PC-9 (cell line): ENCODE results near the gene ADGRV1. TPM values are rescaled to one million over a fixed set of nuclear protein-coding genes. Genes with fewer than 3 reads are reported as not detected.

Experiments
- BruUV-seq: library from RNA; stranded (reverse); fragments of 400-500 nt; replicated peaks from 2 replicates; lab custom pipeline; 2021; lab: Mats Ljungman, UMichigan
- CTCF ChIA-PET: fragments of 300-600 bp; sonication (Branson Sonifier 250); formaldehyde crosslinking; loops from one replicate; lab custom pipeline; 2022; ENCODE audit warnings: antibody characterized with exemption; lab: Charles Lee
- POLR2A ChIA-PET: fragments of 300-600 bp; sonication (Branson Sonifier 250); formaldehyde crosslinking; loops from one replicate; lab custom pipeline; 2022; ENCODE audit warnings: antibody characterized with exemption; ENCODE audit not compliant: unreplicated experiment; lab: Charles Lee
- DNase-seq, 2 experiments: peaks; one replicate each; pipeline versions ENCODE4 v3.0.0 to v3.0.0-alpha.2; 2015 to 2022; ENCODE audit warnings: mixed read lengths in 1 of 2
- H2AFZ ChIP-seq: fragments of 200-600 bp; sonication (generic); 2 replicates; pipeline ENCODE4 v1.8.1; 2017; ENCODE audit warnings: antibody characterized with exemption
- H3F3A ChIP-seq: fragments of 200-600 bp; sonication (generic); 2 replicates; pipeline ENCODE4 v1.8.1; 2017; ENCODE audit warnings: antibody characterized with exemption, mild to moderate bottlenecking, low read depth; ENCODE audit not compliant: insufficient read depth
- H3K27ac ChIP-seq: fragments of 200-600 bp; sonication (generic); 2 replicates; pipeline ENCODE4 v1.6.1; 2016; ENCODE audit warnings: mixed run types
- H3K27me3 ChIP-seq: fragments of 200-600 bp; sonication (generic); 2 replicates; pipeline ENCODE4 v1.6.1; 2016; ENCODE audit warnings: low read depth, mixed run types; ENCODE audit not compliant: insufficient read depth
- H3K36me3 ChIP-seq: fragments of 200-600 bp; sonication (generic); 2 replicates; pipeline ENCODE4 v1.6.1; 2016; ENCODE audit warnings: low read depth, mixed run types
- H3K4me1 ChIP-seq: fragments of 200-600 bp; sonication (generic); replicated peaks from 2 replicates; pipeline ENCODE4 v1.6.1; 2016; ENCODE audit warnings: mixed run types; ENCODE audit not compliant: insufficient read depth
- H3K4me2 ChIP-seq: fragments of 200-600 bp; sonication (generic); 2 replicates; pipeline ENCODE4 v1.6.1; 2017; ENCODE audit warnings: mixed run types
- H3K4me3 ChIP-seq: fragments of 200-600 bp; sonication (generic); 2 replicates; pipeline ENCODE4 v1.6.1; 2016; ENCODE audit warnings: mixed run types
- H3K79me2 ChIP-seq: fragments of 200-600 bp; sonication (generic); 2 replicates; pipeline ENCODE4 v1.6.1; 2017; ENCODE audit warnings: low read depth, mixed run types
- H3K9me2 ChIP-seq: fragments of 200-600 bp; sonication (generic); 2 replicates; pipeline ENCODE4 v1.8.1; 2017; ENCODE audit warnings: mild to moderate bottlenecking; ENCODE audit not compliant: insufficient read depth
- H3K9me3 ChIP-seq: fragments of 200-600 bp; sonication (generic); 2 replicates; pipeline ENCODE4 v1.8.1; 2016; ENCODE audit warnings: low read depth; ENCODE audit not compliant: insufficient read depth
- H4K20me1 ChIP-seq: fragments of 200-600 bp; sonication (generic); 2 replicates; pipeline ENCODE4 v1.8.1; 2017; ENCODE audit not compliant: insufficient read depth
- EZH2 ChIP-seq: fragments of 200-600 bp; sonication (generic); IDR thresholded peaks from 2 replicates; pipeline ENCODE4 v1.8.0; 2017; ENCODE audit warnings: antibody characterized with exemption, low read depth
- intact Hi-C: fragments of 100-400 bp; cut with micrococcal nuclease; formaldehyde crosslinking; loops from one replicate; pipeline ENCODE4 v1.10.0; 2022; ENCODE audit not compliant: unreplicated experiment
- total RNA-seq: library from RNA; stranded (reverse); gene quantifications from 2 replicates; pipeline ENCODE4 v1.2.3, GENCODE V29; 2021
- TF ChIP-seq, protein P1 (sequence below): fragments of 200-600 bp; sonication (generic); conservative IDR thresholded peaks from 2 replicates; pipeline ENCODE4 v1.6.1; 2017; ENCODE audit warnings: mixed run types, antibody characterized with exemption, mild to moderate bottlenecking, moderate library complexity

ADGRV1 gene
- total RNA-seq, 1 experiment from 2014 or later: 1.0 TPM

DNA sequence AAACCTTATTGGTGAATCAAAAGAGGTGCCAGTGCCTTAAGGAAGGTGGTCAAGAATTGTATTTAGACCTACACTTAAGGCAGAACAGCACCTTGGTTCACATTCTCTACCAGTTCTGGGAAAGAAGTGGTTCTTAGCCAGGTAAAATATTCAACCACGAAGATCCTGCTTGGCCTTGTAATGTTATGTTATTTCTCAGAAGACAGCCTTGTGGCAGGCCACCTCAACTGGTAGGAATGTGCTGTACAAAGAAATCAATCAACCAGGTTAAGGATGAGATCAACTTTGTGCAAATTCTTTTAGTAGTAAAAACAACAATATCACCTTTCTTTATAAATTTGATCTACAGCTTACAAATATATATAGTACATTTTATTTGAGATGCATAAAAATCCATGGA lies 577.7 kb downstream of the ADGRV1 start:
- Histone ChIP-seq H4K20me1 (no peaks in the 10 kb centered on the region), H3K9me3 (0 out of 2 replicates have a peak, but pooled peaks cover 3% of the 10 kb centered on the region), H2AFZ (no peak overlapping the region), H3K4me2 (peak overlapping the region; percentile 34), H3K36me3 (no peaks in the 10 kb centered on the region), H3F3A (peaks cover 17% of the 10 kb centered on the region), H3K27me3 (no peaks in the 10 kb centered on the region), H3K27ac (peak overlapping the region; percentile 52), H3K9me2 (no peaks in the 10 kb centered on the region), H3K4me3 (no peak overlapping the region), H3K4me1 (peaks cover 42% of the 10 kb centered on the region), H3K79me2 (no peaks in the 10 kb centered on the region)
- BruUV-seq: no TSS peak
- POLR2A ChIA-PET: no interaction called here
- CTCF ChIA-PET: interaction anchor here (0.9 kb wide), 1 partner anchor 16 kb away, joined by 5 read pairs; no protein-coding TSS in a partner anchor
- peak; percentile 38 to 79 for DNase-seq
- TF ChIP-seq, protein P1, sequence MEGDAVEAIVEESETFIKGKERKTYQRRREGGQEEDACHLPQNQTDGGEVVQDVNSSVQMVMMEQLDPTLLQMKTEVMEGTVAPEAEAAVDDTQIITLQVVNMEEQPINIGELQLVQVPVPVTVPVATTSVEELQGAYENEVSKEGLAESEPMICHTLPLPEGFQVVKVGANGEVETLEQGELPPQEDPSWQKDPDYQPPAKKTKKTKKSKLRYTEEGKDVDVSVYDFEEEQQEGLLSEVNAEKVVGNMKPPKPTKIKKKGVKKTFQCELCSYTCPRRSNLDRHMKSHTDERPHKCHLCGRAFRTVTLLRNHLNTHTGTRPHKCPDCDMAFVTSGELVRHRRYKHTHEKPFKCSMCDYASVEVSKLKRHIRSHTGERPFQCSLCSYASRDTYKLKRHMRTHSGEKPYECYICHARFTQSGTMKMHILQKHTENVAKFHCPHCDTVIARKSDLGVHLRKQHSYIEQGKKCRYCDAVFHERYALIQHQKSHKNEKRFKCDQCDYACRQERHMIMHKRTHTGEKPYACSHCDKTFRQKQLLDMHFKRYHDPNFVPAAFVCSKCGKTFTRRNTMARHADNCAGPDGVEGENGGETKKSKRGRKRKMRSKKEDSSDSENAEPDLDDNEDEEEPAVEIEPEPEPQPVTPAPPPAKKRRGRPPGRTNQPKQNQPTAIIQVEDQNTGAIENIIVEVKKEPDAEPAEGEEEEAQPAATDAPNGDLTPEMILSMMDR: no peak
- intact Hi-C loops: loop anchor here (5.0 kb wide), 1 partner anchor 176 kb away; no protein-coding TSS in a partner anchor

GRCh38 chr5:91137647-91138046 lies 579.0 kb downstream of the ADGRV1 start:
- H3K27ac ChIP-seq: no peak overlapping the region
- no peak for DNase-seq
- intact Hi-C loops: loop anchor here (5.0 kb wide), 1 partner anchor 175 kb away; no protein-coding TSS in a partner anchor
- no peaks in the 10 kb centered on the region for H3K79me2 ChIP-seq
- H3K4me1 ChIP-seq: peaks cover 42% of the 10 kb centered on the region
- no TSS peak for BruUV-seq
- no peak overlapping the region for H3K4me3 ChIP-seq
- no peak overlapping the region for H3K4me2 ChIP-seq
- H3F3A ChIP-seq: peaks cover 17% of the 10 kb centered on the region
- H2AFZ ChIP-seq: no peak overlapping the region
- H3K27me3 ChIP-seq: no peaks in the 10 kb centered on the region
- TF ChIP-seq EZH2: no peak
- TF ChIP-seq, protein P1: no peak
- ChIA-PET POLR2A (no interaction called here), CTCF (no interaction called here)
- no peaks in the 10 kb centered on the region for H3K9me2 ChIP-seq
- 0 out of 2 replicates have a peak, but pooled peaks cover 3% of the 10 kb centered on the region for H3K9me3 ChIP-seq
- H4K20me1 ChIP-seq: no peaks in the 10 kb centered on the region
- no peaks in the 10 kb centered on the region for H3K36me3 ChIP-seq

DNA sequence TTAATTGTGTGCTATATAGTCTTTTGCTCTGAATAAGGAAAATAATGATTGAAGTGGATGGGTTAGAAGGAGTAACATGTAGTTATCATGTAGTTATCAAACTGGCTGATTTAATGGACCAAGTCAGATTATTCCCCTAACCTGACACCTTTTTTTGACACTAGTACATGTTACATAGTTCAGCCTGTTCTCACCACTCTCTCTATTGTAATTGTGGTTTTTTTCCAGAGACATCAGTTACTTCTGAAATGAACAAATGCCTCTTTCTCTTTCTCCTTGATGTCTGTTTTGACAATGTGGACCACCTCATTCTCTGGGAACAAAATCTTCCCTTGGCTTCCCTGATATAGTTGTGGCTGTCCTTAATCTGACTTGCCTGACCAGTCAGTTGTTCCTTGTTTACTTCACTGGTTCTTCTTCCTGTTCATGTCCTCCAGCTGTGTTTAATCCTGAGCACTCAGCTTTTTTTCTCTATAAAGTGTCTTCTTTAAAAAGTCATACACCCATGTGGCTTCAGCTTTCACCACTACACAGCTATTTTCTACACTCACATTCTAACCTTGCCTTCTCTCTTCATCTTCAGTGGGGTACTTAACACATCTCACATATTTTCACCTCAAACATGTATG lies 581.1 kb downstream of the ADGRV1 start:
- H3K9me2 ChIP-seq: no peaks in the 10 kb centered on the region
- no peaks in the 10 kb centered on the region for H3K36me3 ChIP-seq
- H3K9me3 ChIP-seq: 0 out of 2 replicates have a peak, but pooled peaks cover 3% of the 10 kb centered on the region
- no peaks in the 10 kb centered on the region for H4K20me1 ChIP-seq
- no peak overlapping the region for H3K4me3 ChIP-seq
- DNase-seq: no peak
- no TSS peak for BruUV-seq
- intact Hi-C loops: loop anchor here (5.0 kb wide), 1 partner anchor 173 kb away; no protein-coding TSS in a partner anchor
- no peaks in the 10 kb centered on the region for H3K79me2 ChIP-seq
- ChIA-PET CTCF (no interaction called here), POLR2A (no interaction called here)
- peaks cover 17% of the 10 kb centered on the region for H3F3A ChIP-seq
- no peaks in the 10 kb centered on the region for H3K27me3 ChIP-seq
- TF ChIP-seq, protein P1: no peak
- TF ChIP-seq EZH2: no peak
- no peak overlapping the region for H3K27ac ChIP-seq
- no peak overlapping the region for H3K4me2 ChIP-seq
- 0 out of 2 replicates have a peak overlapping the region, but pooled peaks have one; percentile 22 for H2AFZ ChIP-seq
- peaks cover 34% of the 10 kb centered on the region for H3K4me1 ChIP-seq
